CD4-positive, alpha-beta T cell treated with Interleukin-17A for 4 hours (primary cell): ENCODE measurements around the gene DEAF1.

Experiments
- DNase-seq: peaks from one replicate; pipeline ENCODE4 v3.0.0-alpha.2; 2020; ENCODE audit warnings: mixed read lengths

Gene DEAF1

GRCh38 chr11:620935-621814, 73.8 kb downstream of the DEAF1 start:
- DNase-seq, result no peak

GRCh38 chr11:620201-620600, 74.8 kb downstream of the DEAF1 start:
- no peak for DNase-seq

GRCh38 chr11:619628-620050, 75.4 kb downstream of the DEAF1 start:
- no peak for DNase-seq

- no peak for DNase-seq
Measured at GRCh38 chr11:618856-619627, 76.0 kb downstream of the DEAF1 start.

- no peak for DNase-seq
Measured at GRCh38 chr11:617912-618682, 76.9 kb downstream of the DEAF1 start.

GRCh38 chr11:617199-617911, 77.7 kb downstream of the DEAF1 start:
- no peak for DNase-seq

- DNase-seq, result no peak
Measured at GRCh38 chr11:616320-617198, 78.5 kb downstream of the DEAF1 start.

GRCh38 chr11:615504-616319, 79.3 kb downstream of the DEAF1 start, which contains the start of gene IRF7:
IRF7 (minus strand) TSS chr11:615950; CDS start chr11:615364, 586 bp downstream.
- peak; percentile 94 for DNase-seq

- no peak for DNase-seq
Measured at GRCh38 chr11:614623-615503, 80.2 kb downstream of the DEAF1 start.

GRCh38 chr11:614021-614622, 80.9 kb downstream of the DEAF1 start:
- peak; percentile 13 for DNase-seq

- DNase-seq, result peak; percentile 98
Measured at GRCh38 chr11:613369-613968, 81.6 kb downstream of the DEAF1 start.

- DNase-seq, result no peak
Measured at GRCh38 chr11:612961-613300, 82.1 kb downstream of the DEAF1 start.

- DNase-seq, result peak; percentile 25
Measured at GRCh38 chr11:612201-612960, 82.6 kb downstream of the DEAF1 start.

- DNase-seq, result no peak
Measured at GRCh38 chr11:611001-611996, 83.7 kb downstream of the DEAF1 start.

GRCh38 chr11:610146-610801, 84.7 kb downstream of the DEAF1 start:
- no peak for DNase-seq

- DNase-seq, result no peak
Measured at GRCh38 chr11:609341-609811, 85.6 kb downstream of the DEAF1 start.
